Tongue (tissue), 2 donors: Measurements from ENCODE around the gene APBA1. TPM values are rescaled to one million over a fixed set of nuclear protein-coding genes. Genes with fewer than 3 reads are reported as not detected.
"Not testable (repeated sequence)": the region's sequence is repeated elsewhere in the genome, so short reads cannot be mapped to it uniquely, and the experiment has no call there.

ENCODE experiments used
- DNase-seq: peaks from one replicate; pipeline ENCODE4 v3.0.0-alpha.2; 2015
- total RNA-seq: library from RNA; depleted of rRNA; stranded (reverse); fragments of >200 nt; gene quantifications from one replicate; pipeline ENCODE4 v1.2.3, GENCODE V29; 2014

APBA1 gene
- total RNA-seq, 1 donor from 2014 or later, result 7.7 TPM

DNA sequence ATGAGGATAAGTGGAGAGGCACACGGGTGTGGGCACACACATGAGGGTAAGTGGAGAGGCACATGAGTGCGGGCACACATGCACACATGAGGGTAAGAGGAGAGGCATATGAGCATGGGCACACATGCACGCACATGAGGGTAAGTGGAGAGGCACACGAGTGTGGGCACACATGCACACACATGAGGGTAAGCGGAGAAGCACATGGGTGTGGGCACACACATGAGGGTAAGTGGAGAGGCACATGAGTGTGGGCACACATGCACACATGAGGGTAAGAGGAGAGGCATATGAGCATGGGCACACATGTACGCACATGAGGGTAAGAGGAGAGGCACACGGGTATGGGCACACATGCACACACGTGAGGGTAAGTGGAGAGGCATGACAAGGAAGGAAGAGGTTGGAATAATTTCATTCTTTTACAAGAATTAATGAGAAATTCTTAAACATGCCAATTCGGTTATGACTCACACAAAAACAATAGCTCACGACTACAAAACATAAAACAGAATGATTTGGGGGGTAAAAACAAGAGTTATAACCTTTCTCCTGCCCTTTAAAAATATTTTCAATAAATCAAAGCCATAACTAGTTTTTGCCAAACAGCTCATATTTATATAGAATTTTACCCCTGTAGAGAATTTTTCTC is 67.5 kb downstream of the APBA1 start:
- no peak for DNase-seq

DNA sequence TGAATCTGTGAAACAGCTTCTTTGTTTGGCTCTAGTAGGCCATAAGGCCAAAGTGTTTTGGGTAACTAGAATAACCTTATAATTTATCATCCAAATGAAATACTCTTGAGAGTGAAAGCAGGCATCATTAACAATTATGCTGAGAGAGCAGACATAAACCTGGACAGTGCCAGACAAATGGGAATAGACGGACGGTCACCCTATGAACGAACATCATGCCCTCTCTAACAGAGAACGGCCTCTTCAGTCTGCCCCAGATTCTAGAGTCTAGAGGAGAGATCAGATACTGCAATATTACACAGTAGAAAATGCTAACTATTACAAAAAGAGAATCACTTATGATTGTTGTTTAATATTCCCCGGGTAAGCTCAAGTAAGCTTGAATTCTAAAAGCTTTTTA is 68.5 kb downstream of the APBA1 start:
- no peak for DNase-seq

- no peak for DNase-seq
Observed at GRCh38 chr9:69602773-69603172, 69.4 kb downstream of the APBA1 start.

DNA sequence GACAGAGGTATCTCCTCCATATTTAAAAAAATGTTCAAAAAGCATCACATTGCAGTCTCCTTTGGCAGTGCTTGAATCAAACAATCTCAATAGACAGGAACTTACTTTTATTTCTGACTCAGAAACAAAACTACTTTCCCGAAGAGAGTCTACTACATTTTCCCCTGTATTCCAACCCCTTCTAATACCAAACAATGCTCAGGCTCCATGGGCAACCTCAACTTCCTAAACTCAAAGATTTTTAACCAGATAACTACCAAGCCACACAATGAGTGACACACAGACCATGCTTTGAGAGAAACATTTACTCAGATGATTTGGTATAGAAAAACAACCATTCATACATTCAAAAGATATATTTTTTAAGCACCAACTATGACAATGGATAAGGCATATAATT is 70.5 kb downstream of the APBA1 start:
- DNase-seq, result no peak

GRCh38 chr9:69600314-69601047 is 71.7 kb downstream of the APBA1 start:
- DNase-seq, result no peak

DNA sequence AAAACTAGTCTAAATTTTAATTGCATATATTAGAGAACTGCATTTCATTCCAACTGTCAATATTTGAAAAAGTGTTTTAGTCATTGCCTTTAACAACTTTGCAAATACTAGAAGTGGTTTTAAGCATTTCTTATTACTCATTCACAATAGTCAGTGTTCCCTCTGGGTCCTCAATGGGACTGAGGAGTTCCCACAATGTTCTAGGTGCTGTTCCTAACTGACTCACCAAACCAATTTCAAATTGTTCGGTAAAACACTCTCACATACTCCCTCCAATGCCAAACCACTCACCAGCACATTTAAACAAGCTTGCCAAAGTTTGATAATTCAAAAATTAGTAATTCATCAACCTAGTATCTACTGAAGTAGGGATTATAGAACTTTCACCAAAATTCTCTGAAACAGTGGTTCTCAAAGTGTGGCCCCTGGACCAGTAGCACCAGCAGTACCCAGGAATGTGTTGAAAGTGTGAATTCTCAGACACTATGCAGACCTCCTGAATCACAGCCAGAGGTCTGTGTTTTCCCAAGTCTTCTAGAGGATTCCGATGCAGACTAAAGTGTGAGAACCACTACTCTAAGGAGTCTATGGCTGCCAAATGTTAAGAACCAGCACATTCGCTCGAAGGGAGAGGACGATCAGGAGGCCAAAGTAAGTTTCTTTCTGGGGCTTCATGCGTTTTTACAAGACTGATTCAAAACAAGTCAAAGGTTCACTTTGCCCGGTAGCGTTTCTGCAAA is 72.8 kb downstream of the APBA1 start:
- DNase-seq, result peak; percentile 35

- not testable (repeated sequence) for DNase-seq
Observed at GRCh38 chr9:69596906-69597305, 75.3 kb downstream of the APBA1 start.

DNA sequence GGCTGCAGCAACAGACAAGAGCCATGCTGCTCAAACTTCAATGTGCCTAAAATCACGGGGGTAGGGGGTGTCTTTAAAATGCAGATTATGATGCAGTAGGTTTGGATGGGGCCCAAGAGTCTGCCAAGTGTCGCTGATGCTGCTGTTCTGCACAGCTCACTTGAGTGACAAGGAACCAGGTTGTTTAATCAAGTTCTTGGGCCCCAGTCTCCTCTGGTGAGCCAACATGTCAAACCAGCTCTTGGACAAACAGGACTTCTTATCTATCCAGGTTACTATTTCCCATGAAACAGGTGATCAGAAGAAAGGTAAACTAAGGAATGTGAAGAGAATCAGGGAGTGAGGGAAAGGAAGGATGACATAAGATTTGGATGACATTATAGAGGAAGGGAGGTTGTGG is 78.0 kb downstream of the APBA1 start:
- DNase-seq, result no peak

DNA sequence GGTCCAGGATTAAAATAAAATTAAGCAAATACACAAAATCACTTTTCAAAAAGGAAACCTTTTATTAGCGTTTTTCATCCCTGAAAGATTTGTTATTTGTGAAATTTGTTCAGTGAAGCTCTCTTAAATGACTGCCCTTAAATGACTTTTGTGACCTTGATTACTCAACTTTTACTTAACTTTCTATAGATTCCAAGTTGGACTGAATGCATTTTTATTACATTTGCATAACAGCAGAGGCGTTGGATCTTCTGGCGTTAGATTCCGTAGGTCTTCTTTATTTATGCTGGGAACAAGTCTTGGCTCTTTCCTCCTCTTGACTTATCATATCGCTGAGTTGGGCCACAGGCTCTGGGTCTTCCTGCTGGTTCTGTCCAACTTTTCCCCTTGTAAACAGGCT is 78.4 kb downstream of the APBA1 start:
- DNase-seq, result no peak

GRCh38 chr9:69593301-69593700 is 78.9 kb downstream of the APBA1 start:
- peak; percentile 62 for DNase-seq

DNA sequence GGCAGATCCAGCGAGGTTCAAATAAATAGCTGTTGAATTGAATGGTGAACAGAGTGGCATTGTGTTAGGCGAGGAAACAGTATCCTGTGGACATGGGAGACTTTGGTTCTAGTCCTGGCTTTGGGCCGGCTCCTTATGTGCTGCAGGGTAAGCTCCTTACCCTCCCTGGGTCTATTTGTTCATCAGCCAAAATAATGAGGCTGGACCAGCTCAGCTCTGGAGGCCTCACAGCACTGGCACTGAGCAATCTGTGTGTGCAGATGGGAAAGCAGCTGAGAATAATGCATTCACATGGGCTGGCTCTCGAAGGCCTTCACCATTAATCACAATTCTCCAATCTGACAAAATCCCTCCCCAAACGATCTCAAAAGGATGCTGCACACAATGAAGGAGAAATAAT is 81.9 kb downstream of the APBA1 start:
- no peak for DNase-seq

DNA sequence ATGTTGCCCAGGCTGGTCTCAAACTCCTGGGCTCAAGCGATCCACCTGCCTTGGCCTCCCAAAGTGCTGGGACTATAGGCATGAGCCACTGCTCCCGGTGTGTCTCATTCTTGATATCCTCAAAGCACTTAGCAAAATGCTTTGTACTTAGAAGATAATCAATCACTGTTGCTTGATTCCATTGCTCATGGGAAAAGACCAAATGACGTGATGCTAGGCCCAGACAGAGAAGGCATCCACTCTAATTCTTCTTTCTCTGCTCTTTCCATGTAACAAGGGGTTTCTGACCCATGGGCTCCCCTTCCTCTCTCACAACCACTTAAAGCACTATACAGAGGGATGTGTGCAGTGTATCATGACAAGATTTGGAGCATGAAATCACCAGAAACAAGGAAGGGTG is 83.0 kb downstream of the APBA1 start:
- no peak for DNase-seq

DNA sequence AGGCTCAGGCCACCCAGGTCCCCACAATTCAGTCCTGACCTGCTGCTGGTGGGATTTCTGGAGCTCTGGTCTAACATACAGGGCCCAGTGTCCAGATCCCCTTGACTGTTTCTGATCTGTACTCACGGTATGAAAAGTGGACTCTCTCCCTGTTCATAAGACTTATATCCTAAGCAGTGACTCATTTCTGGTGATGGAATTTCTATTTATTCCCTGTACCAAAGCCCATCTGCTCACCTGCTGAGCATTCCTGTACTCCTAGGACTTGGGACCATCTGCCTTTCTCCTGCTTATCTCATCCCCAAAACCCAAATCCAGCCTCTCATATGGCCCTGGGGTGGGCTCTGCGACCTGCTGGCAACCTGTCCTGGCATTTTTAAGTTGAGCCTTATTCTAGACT is 86.6 kb downstream of the APBA1 start:
- DNase-seq, result no peak

GRCh38 chr9:69584759-69585158 is 87.4 kb downstream of the APBA1 start:
- DNase-seq, result no peak

- no peak for DNase-seq
Observed at GRCh38 chr9:69583645-69584234, 88.4 kb downstream of the APBA1 start.

GRCh38 chr9:69582544-69583297 is 89.5 kb downstream of the APBA1 start:
- DNase-seq, result no peak

GRCh38 chr9:69582018-69582417 is 90.2 kb downstream of the APBA1 start:
- DNase-seq, result no peak

- no peak for DNase-seq
Observed at GRCh38 chr9:69580582-69581214, 91.5 kb downstream of the APBA1 start.

- DNase-seq, result no peak
Observed at GRCh38 chr9:69579760-69580581, 92.2 kb downstream of the APBA1 start.

DNA sequence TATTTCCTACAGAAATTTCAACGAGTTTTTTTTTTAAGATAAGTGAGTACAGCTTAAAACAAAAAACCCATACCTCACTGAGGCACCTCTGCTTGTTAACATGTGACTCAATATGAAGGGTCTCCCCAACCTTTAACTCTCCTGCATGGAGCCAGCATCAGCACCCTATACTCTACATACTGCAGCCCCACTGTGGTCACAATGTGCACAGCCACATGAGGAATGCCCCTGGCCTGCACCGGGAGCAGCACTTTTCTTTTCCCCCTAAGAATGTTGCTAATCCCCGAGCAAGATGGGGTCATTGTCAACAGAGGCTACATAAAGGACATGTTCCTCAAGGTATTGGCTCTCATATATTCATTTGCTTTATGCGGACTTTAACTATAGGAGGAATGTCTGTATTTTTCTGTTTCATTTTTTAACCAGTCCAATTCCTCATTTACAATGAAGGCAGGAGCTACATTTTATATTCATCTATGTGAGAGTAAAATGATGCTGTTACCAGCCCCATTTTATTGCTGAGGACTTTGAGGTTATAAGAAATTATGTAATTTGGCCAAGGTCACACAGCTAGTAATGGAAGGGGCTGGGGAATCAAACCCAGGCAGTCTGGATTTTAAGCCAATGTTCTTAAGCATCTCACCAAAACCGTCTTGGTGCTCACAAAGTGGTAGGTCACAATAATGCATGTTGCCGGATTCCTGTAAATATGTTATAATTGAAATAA is 93.0 kb downstream of the APBA1 start:
- DNase-seq, result no peak
